HUDEP-2 (cell line): ENCODE data around the gene EP300.

Experiments used
- DNase-seq, 76 experiments: peaks; one replicate each; lab custom pipeline; 2025; ENCODE audit not compliant: unreplicated experiment in 76 of 76; lab: John Stamatoyannopoulos, UW

The EP300 gene

GRCh38 chr22:41203118-41203517 is 110.7 kb downstream of the EP300 start:
- DNase-seq = no peak

- no peak for DNase-seq
Observed at GRCh38 chr22:41204066-41204465, 111.7 kb downstream of the EP300 start.

GRCh38 chr22:41204992-41205900 is 112.9 kb downstream of the EP300 start, which contains the start of gene L3MBTL2:
Gene L3MBTL2 (plus strand): TSS chr22:41205312. CDS start chr22:41205363, 51 bp downstream.
- DNase-seq = peak in 75 of 76 experiments; percentile 26 to 98 (median 93)

- no peak for DNase-seq
Observed at GRCh38 chr22:41206719-41207118, 114.3 kb downstream of the EP300 start.

GRCh38 chr22:41215409-41215808 is 123.0 kb downstream of the EP300 start:
- no peak for DNase-seq

GRCh38 chr22:41215926-41216325 is 123.5 kb downstream of the EP300 start:
- no peak for DNase-seq

GRCh38 chr22:41216984-41217383 is 124.6 kb downstream of the EP300 start:
- no peak for DNase-seq

- DNase-seq = peak in 1 of 76 experiments; percentile 9
Observed at GRCh38 chr22:41217553-41218157, 125.3 kb downstream of the EP300 start.

GRCh38 chr22:41222846-41223507 is 130.6 kb downstream of the EP300 start:
- no peak for DNase-seq

GRCh38 chr22:41223535-41223934 is 131.1 kb downstream of the EP300 start:
- DNase-seq = no peak

- DNase-seq = no peak
Observed at GRCh38 chr22:41226723-41227655, 134.6 kb downstream of the EP300 start.

- no peak for DNase-seq
Observed at GRCh38 chr22:41229215-41229614, 136.8 kb downstream of the EP300 start.
